HEK293 (cell line): ENCODE measurements around the gene CTDNEP1.

Experiments
- CTCF ChIA-PET: fragments of 350-600 bp; formaldehyde crosslinking; extraction: SDS; loops from one replicate; lab custom pipeline; 2021; ENCODE audit warnings: antibody characterized with exemption; lab: Yijun Ruan, JAX
- POLR2A ChIA-PET: fragments of 300-600 bp; formaldehyde crosslinking; extraction: SDS; loops from one replicate; lab custom pipeline; 2020; ENCODE audit warnings: antibody characterized with exemption, inconsistent platforms; lab: Yijun Ruan, JAX
- H3K27ac ChIP-seq: fragments of 200-500 bp; sonication (Bioruptor generic); 2 replicates; pipeline ENCODE4 v1.5.1; 2014; ENCODE audit warnings: low read depth, low read length, control low read depth, inconsistent platforms; ENCODE audit errors: extremely low read depth
- H3K36me3 ChIP-seq, 2 experiments: fragments of 200-500 bp in 1 of 2; sonication (Bioruptor generic) in 1 of 2; 1 replicate in 1 of 2; 2 replicates in 1 of 2; pipeline ENCODE4 v1.5.1; 2014 to 2017; ENCODE audit warnings: inconsistent platforms in 2 of 2, low read length in 2 of 2; ENCODE audit not compliant: control insufficient read depth in 2 of 2, insufficient read depth in 1 of 2
- H3K4me1 ChIP-seq: fragments of 200-500 bp; sonication (Bioruptor generic); 2 replicates; pipeline ENCODE4 v1.5.1; 2014; ENCODE audit warnings: mild to moderate bottlenecking, low read length, inconsistent platforms; ENCODE audit not compliant: control insufficient read depth, insufficient read depth
- H3K4me3 ChIP-seq: 2 replicates; pipeline ENCODE4 v1.5.1; 2011; ENCODE audit warnings: low read depth, mild to moderate bottlenecking, control low read depth, low read length, moderate library complexity
- H3K9me3 ChIP-seq: fragments of 200-500 bp; sonication (Bioruptor generic); 2 replicates; pipeline ENCODE4 v1.5.1; 2014; ENCODE audit warnings: low read depth, low read length, inconsistent platforms; ENCODE audit not compliant: control insufficient read depth, insufficient read depth
- HOXD13 ChIP-seq: sonication (generic); formaldehyde crosslinking; IDR thresholded peaks from 2 replicates; pipeline ENCODE4 v1.8.0; 2022; ENCODE audit warnings: missing genetic modification reagents, borderline replicate concordance
- SP3 ChIP-seq: fragments of 450-650 bp; formaldehyde crosslinking; IDR thresholded peaks from 2 replicates; pipeline ENCODE4 v1.5.1; 2016; ENCODE audit warnings: missing biosample characterization, missing genetic modification characterization
- ZBTB20 ChIP-seq: fragments of 450-650 bp; formaldehyde crosslinking; IDR thresholded peaks from 2 replicates; pipeline ENCODE4 v1.5.1; 2016; ENCODE audit warnings: missing biosample characterization, missing genetic modification characterization
- ZBTB21 ChIP-seq: fragments of 450-650 bp; formaldehyde crosslinking; IDR thresholded peaks from 2 replicates; pipeline ENCODE4 v1.5.1; 2017; ENCODE audit warnings: missing biosample characterization, missing genetic modification characterization
- ZFP69B ChIP-seq: fragments of 450-650 bp; formaldehyde crosslinking; IDR thresholded peaks from 2 replicates; pipeline ENCODE4 v1.5.1; 2016; ENCODE audit warnings: missing biosample characterization, missing genetic modification characterization
- ZNF132 ChIP-seq: fragments of 450-650 bp; formaldehyde crosslinking; IDR thresholded peaks from 2 replicates; pipeline ENCODE4 v1.5.1; 2017; ENCODE audit warnings: missing biosample characterization, missing genetic modification characterization, borderline replicate concordance
- ZNF214 ChIP-seq: fragments of 450-650 bp; formaldehyde crosslinking; IDR thresholded peaks from 2 replicates; pipeline ENCODE4 v1.5.1; 2017; ENCODE audit warnings: missing biosample characterization, mild to moderate bottlenecking, missing genetic modification characterization, borderline replicate concordance
- ZNF23 ChIP-seq: fragments of 450-650 bp; formaldehyde crosslinking; IDR thresholded peaks from 2 replicates; pipeline ENCODE4 v1.5.1; 2016; ENCODE audit warnings: missing biosample characterization, missing genetic modification characterization, borderline replicate concordance
- ZNF239 ChIP-seq: fragments of 450-650 bp; formaldehyde crosslinking; IDR thresholded peaks from 2 replicates; pipeline ENCODE4 v1.5.1; 2016; ENCODE audit warnings: missing biosample characterization, missing genetic modification characterization
- ZNF571 ChIP-seq: fragments of 450-650 bp; formaldehyde crosslinking; IDR thresholded peaks from 2 replicates; pipeline ENCODE4 v1.5.0; 2017; ENCODE audit warnings: missing biosample characterization, missing genetic modification characterization
- ZNF707 ChIP-seq: fragments of 450-650 bp; formaldehyde crosslinking; IDR thresholded peaks from 2 replicates; pipeline ENCODE4 v1.5.1; 2016; ENCODE audit warnings: missing biosample characterization, missing genetic modification characterization
- ZNF776 ChIP-seq: fragments of 450-650 bp; formaldehyde crosslinking; IDR thresholded peaks from 2 replicates; pipeline ENCODE4 v1.5.0; 2017; ENCODE audit warnings: missing biosample characterization, missing genetic modification characterization, borderline replicate concordance
- ZNF792 ChIP-seq: fragments of 450-650 bp; formaldehyde crosslinking; IDR thresholded peaks from 2 replicates; pipeline ENCODE4 v1.5.1; 2016; ENCODE audit warnings: missing biosample characterization, missing genetic modification characterization
- ZNF837 ChIP-seq: fragments of 450-650 bp; formaldehyde crosslinking; IDR thresholded peaks from 2 replicates; pipeline ENCODE4 v1.5.1; 2016; ENCODE audit warnings: missing biosample characterization, missing genetic modification characterization
- TF ChIP-seq, protein P1 (sequence below): fragments of 450-650 bp; formaldehyde crosslinking; IDR thresholded peaks from 2 replicates; pipeline ENCODE4 v1.5.1; 2017; ENCODE audit warnings: missing biosample characterization, missing genetic modification characterization
- TF ChIP-seq, protein P2 (sequence below): fragments of 450-650 bp; formaldehyde crosslinking; conservative IDR thresholded peaks from 2 replicates; pipeline ENCODE4 v1.5.1; 2016; ENCODE audit warnings: low read depth, missing biosample characterization, missing genetic modification characterization
- TF ChIP-seq, protein P3 (sequence below): fragments of 450-650 bp; IDR thresholded peaks from 2 replicates; pipeline ENCODE4 v1.5.1; 2018; ENCODE audit warnings: missing biosample characterization, mild to moderate bottlenecking, missing genetic modification characterization
- TF ChIP-seq, protein P4 (sequence below): fragments of 450-650 bp; formaldehyde crosslinking; IDR thresholded peaks from 2 replicates; pipeline ENCODE4 v1.5.1; 2016; ENCODE audit warnings: missing biosample characterization, missing genetic modification characterization

The CTDNEP1 gene

DNA sequence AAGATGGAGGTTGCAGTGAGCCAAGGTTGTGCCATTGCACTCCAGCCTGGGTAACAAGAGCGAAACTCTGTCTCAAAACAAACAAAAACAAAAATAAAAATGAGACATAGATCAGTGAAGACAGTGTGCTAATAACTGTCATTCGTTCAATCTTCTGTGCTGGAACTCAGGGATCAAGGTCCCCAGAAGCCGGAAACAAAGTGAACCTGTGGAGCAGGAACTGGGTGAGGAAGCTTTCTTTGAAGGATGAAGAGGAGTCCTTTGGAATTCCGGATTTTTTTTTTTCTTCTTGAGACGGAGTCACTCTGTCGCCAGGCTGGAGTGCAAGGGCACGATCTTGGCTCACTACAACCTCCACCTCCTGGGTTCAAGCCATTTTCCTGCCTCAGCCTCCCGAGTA is 27.9 kb upstream of the CTDNEP1 start:
- H3K4me1 ChIP-seq, result peaks cover 9% of the 10 kb centered on the region
- no peaks in the 10 kb centered on the region for H3K9me3 ChIP-seq
- H3K36me3 ChIP-seq, result no peaks in the 10 kb centered on the region; a peak in 1 of 3 replicates
- ChIA-PET POLR2A (interaction anchor here (1.0 kb wide), 1 partner anchor 9 kb away, joined by 3 read pairs; no protein-coding TSS in a partner anchor), CTCF (interaction anchor here (0.6 to 9.0 kb wide), 13 partner anchors 10 to 269 kb away, joined by 3 to 160 read pairs (median 4); partner anchors contain the start of gene ACAP1)
- TF ChIP-seq ZNF837 (tag by site-specific recombination) (no peak), ZBTB21 (tag by site-specific recombination) (no peak), ZNF571 (tag by site-specific recombination) (no peak), SP3 (no peak), ZNF132 (tag by site-specific recombination) (no peak), ZNF707 (tag by site-specific recombination) (no peak), ZBTB20 (tag by site-specific recombination) (no peak), ZNF792 (no peak), ZNF214 (tag by site-specific recombination) (no peak), HOXD13 (CRISPR knock-in tag) (no peak), ZNF776 (tag by site-specific recombination) (no peak), ZFP69B (no peak), ZNF23 (tag by site-specific recombination) (no peak), ZNF239 (tag by site-specific recombination) (no peak)
- TF ChIP-seq, protein P1, sequence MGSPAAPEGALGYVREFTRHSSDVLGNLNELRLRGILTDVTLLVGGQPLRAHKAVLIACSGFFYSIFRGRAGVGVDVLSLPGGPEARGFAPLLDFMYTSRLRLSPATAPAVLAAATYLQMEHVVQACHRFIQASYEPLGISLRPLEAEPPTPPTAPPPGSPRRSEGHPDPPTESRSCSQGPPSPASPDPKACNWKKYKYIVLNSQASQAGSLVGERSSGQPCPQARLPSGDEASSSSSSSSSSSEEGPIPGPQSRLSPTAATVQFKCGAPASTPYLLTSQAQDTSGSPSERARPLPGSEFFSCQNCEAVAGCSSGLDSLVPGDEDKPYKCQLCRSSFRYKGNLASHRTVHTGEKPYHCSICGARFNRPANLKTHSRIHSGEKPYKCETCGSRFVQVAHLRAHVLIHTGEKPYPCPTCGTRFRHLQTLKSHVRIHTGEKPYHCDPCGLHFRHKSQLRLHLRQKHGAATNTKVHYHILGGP (tag by site-specific recombination), result no peak
- TF ChIP-seq, protein P2, sequence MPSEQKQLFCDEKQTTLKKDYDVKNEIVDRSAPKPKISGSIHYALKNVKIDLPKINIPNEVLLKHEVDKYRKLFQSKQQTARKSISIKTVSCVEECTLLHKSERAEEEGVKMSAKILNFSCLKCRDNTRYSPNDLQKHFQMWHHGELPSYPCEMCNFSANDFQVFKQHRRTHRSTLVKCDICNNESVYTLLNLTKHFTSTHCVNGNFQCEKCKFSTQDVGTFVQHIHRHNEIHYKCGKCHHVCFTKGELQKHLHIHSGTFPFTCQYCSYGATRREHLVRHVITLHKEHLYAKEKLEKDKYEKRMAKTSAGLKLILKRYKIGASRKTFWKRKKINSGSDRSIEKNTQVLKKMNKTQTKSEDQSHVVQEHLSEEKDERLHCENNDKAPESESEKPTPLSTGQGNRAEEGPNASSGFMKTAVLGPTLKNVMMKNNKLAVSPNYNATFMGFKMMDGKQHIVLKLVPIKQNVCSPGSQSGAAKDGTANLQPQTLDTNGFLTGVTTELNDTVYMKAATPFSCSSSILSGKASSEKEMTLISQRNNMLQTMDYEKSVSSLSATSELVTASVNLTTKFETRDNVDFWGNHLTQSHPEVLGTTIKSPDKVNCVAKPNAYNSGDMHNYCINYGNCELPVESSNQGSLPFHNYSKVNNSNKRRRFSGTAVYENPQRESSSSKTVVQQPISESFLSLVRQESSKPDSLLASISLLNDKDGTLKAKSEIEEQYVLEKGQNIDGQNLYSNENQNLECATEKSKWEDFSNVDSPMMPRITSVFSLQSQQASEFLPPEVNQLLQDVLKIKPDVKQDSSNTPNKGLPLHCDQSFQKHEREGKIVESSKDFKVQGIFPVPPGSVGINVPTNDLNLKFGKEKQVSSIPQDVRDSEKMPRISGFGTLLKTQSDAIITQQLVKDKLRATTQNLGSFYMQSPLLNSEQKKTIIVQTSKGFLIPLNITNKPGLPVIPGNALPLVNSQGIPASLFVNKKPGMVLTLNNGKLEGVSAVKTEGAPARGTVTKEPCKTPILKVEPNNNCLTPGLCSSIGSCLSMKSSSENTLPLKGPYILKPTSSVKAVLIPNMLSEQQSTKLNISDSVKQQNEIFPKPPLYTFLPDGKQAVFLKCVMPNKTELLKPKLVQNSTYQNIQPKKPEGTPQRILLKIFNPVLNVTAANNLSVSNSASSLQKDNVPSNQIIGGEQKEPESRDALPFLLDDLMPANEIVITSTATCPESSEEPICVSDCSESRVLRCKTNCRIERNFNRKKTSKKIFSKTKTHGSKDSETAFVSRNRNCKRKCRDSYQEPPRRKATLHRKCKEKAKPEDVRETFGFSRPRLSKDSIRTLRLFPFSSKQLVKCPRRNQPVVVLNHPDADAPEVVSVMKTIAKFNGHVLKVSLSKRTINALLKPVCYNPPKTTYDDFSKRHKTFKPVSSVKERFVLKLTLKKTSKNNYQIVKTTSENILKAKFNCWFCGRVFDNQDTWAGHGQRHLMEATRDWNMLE (tag by site-specific recombination), result no peak
- TF ChIP-seq, protein P3, sequence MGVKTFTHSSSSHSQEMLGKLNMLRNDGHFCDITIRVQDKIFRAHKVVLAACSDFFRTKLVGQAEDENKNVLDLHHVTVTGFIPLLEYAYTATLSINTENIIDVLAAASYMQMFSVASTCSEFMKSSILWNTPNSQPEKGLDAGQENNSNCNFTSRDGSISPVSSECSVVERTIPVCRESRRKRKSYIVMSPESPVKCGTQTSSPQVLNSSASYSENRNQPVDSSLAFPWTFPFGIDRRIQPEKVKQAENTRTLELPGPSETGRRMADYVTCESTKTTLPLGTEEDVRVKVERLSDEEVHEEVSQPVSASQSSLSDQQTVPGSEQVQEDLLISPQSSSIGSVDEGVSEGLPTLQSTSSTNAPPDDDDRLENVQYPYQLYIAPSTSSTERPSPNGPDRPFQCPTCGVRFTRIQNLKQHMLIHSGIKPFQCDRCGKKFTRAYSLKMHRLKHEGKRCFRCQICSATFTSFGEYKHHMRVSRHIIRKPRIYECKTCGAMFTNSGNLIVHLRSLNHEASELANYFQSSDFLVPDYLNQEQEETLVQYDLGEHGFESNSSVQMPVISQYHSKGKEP (tag by site-specific recombination), result no peak
- TF ChIP-seq, protein P4, sequence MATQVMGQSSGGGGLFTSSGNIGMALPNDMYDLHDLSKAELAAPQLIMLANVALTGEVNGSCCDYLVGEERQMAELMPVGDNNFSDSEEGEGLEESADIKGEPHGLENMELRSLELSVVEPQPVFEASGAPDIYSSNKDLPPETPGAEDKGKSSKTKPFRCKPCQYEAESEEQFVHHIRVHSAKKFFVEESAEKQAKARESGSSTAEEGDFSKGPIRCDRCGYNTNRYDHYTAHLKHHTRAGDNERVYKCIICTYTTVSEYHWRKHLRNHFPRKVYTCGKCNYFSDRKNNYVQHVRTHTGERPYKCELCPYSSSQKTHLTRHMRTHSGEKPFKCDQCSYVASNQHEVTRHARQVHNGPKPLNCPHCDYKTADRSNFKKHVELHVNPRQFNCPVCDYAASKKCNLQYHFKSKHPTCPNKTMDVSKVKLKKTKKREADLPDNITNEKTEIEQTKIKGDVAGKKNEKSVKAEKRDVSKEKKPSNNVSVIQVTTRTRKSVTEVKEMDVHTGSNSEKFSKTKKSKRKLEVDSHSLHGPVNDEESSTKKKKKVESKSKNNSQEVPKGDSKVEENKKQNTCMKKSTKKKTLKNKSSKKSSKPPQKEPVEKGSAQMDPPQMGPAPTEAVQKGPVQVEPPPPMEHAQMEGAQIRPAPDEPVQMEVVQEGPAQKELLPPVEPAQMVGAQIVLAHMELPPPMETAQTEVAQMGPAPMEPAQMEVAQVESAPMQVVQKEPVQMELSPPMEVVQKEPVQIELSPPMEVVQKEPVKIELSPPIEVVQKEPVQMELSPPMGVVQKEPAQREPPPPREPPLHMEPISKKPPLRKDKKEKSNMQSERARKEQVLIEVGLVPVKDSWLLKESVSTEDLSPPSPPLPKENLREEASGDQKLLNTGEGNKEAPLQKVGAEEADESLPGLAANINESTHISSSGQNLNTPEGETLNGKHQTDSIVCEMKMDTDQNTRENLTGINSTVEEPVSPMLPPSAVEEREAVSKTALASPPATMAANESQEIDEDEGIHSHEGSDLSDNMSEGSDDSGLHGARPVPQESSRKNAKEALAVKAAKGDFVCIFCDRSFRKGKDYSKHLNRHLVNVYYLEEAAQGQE, result no peak
- no peak overlapping the region for H3K27ac ChIP-seq
- H3K4me3 ChIP-seq, result no peak overlapping the region
